IMR-90 (cell line): ENCODE results near the gene SAMD5. TPM values are rescaled to one million over a fixed set of nuclear protein-coding genes. Genes with fewer than 3 reads are reported as not detected.
A peak's percentile ranks its signal among the peaks of the same experiment; 100 is the strongest.

Source experiments
- ATAC-seq: fragments of 200-7000 bp; cut with Tn5 transposase; 2 replicates; pipeline ENCODE4 v1.9.1; 2020; ENCODE audit warnings: low read depth, mild to moderate bottlenecking, moderate library complexity
- BruUV-seq: library from RNA; stranded (reverse); fragments of 400-500 nt; replicated peaks from 2 replicates; lab custom pipeline; 2021; lab: Mats Ljungman, UMichigan
- CTCF ChIA-PET: fragments of 300-600 bp; formaldehyde crosslinking; extraction: SDS; loops from one replicate; lab custom pipeline; 2021; ENCODE audit warnings: antibody characterized with exemption; lab: Yijun Ruan, JAX
- POLR2A ChIA-PET: fragments of 300-600 bp; sonication (Branson Sonifier 250); formaldehyde crosslinking; loops from one replicate; lab custom pipeline; 2022; ENCODE audit warnings: antibody characterized with exemption; ENCODE audit not compliant: unreplicated experiment; lab: Charles Lee
- DNase-seq: peaks from one replicate; pipeline ENCODE4 v3.0.0; 2013
- H2AFZ ChIP-seq: replicated peaks from 2 replicates; pipeline ENCODE3; 2013; ENCODE audit warnings: low read length, mild to moderate bottlenecking; ENCODE audit not compliant: poor library complexity
- H2AK5ac ChIP-seq: 2 replicates; pipeline ENCODE4 v1.6.1; 2013; ENCODE audit warnings: low read depth, low read length, inconsistent platforms
- H2AK9ac ChIP-seq: replicated peaks from 2 replicates; pipeline ENCODE3; 2013; ENCODE audit warnings: mild to moderate bottlenecking, low read depth, low read length, moderate library complexity; ENCODE audit not compliant: poor library complexity
- H2BK120ac ChIP-seq: 2 replicates; pipeline ENCODE4 v1.6.1; 2013; ENCODE audit warnings: low read depth, low read length, inconsistent platforms
- H2BK15ac ChIP-seq: 3 replicates; pipeline ENCODE4 v1.6.1; 2013; ENCODE audit warnings: low read depth, low read length, inconsistent platforms
- H2BK20ac ChIP-seq: 2 replicates; pipeline ENCODE4 v1.6.1; 2013; ENCODE audit warnings: low read depth, mild to moderate bottlenecking, inconsistent platforms, low read length, moderate library complexity
- H2BK5ac ChIP-seq: 2 replicates; pipeline ENCODE4 v1.6.1; 2013; ENCODE audit warnings: mild to moderate bottlenecking, low read depth, low read length, inconsistent platforms; ENCODE audit not compliant: poor library complexity, severe bottlenecking
- H3K14ac ChIP-seq: replicated peaks from 2 replicates; pipeline ENCODE4 v1.6.1; 2013; ENCODE audit warnings: low read depth, low read length, inconsistent platforms
- H3K18ac ChIP-seq: 2 replicates; pipeline ENCODE4 v1.6.1; 2013; ENCODE audit warnings: low read depth, low read length, control low read depth
- H3K23ac ChIP-seq: 2 replicates; pipeline ENCODE4 v1.6.1; 2013; ENCODE audit warnings: low read depth, low read length, inconsistent platforms
- H3K27ac ChIP-seq: 2 replicates; pipeline ENCODE4 v1.5.1; 2013; ENCODE audit warnings: mild to moderate bottlenecking, control low read depth, low read length; ENCODE audit not compliant: insufficient read depth
- H3K27me3 ChIP-seq: 2 replicates; pipeline ENCODE4 v1.6.1; 2013; ENCODE audit warnings: low read length; ENCODE audit not compliant: control insufficient read depth, insufficient read depth
- H3K36me3 ChIP-seq: 2 replicates; pipeline ENCODE4 v1.6.1; 2013; ENCODE audit warnings: low read length, mixed read lengths; ENCODE audit not compliant: control insufficient read depth, insufficient read depth
- H3K4ac ChIP-seq: 2 replicates; pipeline ENCODE4 v1.6.1; 2013; ENCODE audit warnings: low read depth, low read length, inconsistent platforms
- H3K4me1 ChIP-seq: 2 replicates; pipeline ENCODE4 v1.6.1; 2013; ENCODE audit warnings: low read length, mixed read lengths; ENCODE audit not compliant: control insufficient read depth, insufficient read depth
- H3K4me2 ChIP-seq: 2 replicates; pipeline ENCODE4 v1.6.1; 2013; ENCODE audit warnings: low read depth, mild to moderate bottlenecking, control low read depth, low read length, moderate library complexity
- H3K4me3 ChIP-seq: 2 replicates; pipeline ENCODE4 v1.5.1; 2013; ENCODE audit warnings: low read depth, mild to moderate bottlenecking, control low read depth, low read length, moderate library complexity; ENCODE audit not compliant: insufficient read depth
- H3K56ac ChIP-seq: 2 replicates; pipeline ENCODE4 v1.6.1; 2013; ENCODE audit warnings: low read length, inconsistent platforms; ENCODE audit not compliant: insufficient read depth; ENCODE audit errors: extremely low read depth
- H3K79me1 ChIP-seq, 2 experiments: 2 replicates each; pipeline ENCODE4 v1.6.1; 2013; ENCODE audit warnings: low read length in 2 of 2, inconsistent platforms in 1 of 2, low read depth in 1 of 2
- H3K9ac ChIP-seq: 2 replicates; pipeline ENCODE4 v1.6.1; 2013; ENCODE audit warnings: low read depth, low read length, control low read depth
- H3K9me1 ChIP-seq: 2 replicates; pipeline ENCODE4 v1.6.1; 2013; ENCODE audit warnings: low read length, inconsistent platforms; ENCODE audit not compliant: insufficient read depth
- H3K9me3 ChIP-seq: 2 replicates; pipeline ENCODE4 v1.6.1; 2013; ENCODE audit warnings: low read length; ENCODE audit not compliant: control insufficient read depth, insufficient read depth
- H4K20me1 ChIP-seq: 2 replicates; pipeline ENCODE4 v1.6.1; 2013; ENCODE audit warnings: low read length, inconsistent platforms; ENCODE audit not compliant: insufficient read depth
- H4K5ac ChIP-seq: 2 replicates; pipeline ENCODE4 v1.6.1; 2013; ENCODE audit warnings: mild to moderate bottlenecking, low read depth, low read length, control low read depth
- H4K8ac ChIP-seq, 2 experiments: 2 replicates each; pipeline ENCODE4 v1.6.1; 2013; ENCODE audit warnings: low read depth in 2 of 2, low read length in 2 of 2, control low read depth in 1 of 2, inconsistent platforms in 1 of 2
- H4K91ac ChIP-seq: 2 replicates; pipeline ENCODE4 v1.6.1; 2013; ENCODE audit warnings: low read depth, low read length, inconsistent platforms; ENCODE audit not compliant: insufficient read depth
- CEBPB ChIP-seq: IDR thresholded peaks from 2 replicates; pipeline ENCODE4 v1.6.1; 2012; ENCODE audit warnings: low read depth, low read length, improper control_type of control experiment
- CTCF ChIP-seq: conservative IDR thresholded peaks from 2 replicates; pipeline ENCODE4 v1.5.1; 2012; ENCODE audit warnings: mild to moderate bottlenecking, low read depth, low read length, improper control_type of control experiment
- WGBS, 2 experiments: methylation state at CpG; one replicate each; pipeline versions ENCODE4 v1.1.5 to v1.1.7; 2013; ENCODE audit warnings: missing lambda C conversion rate in 2 of 2; ENCODE audit not compliant: insufficient read length in 1 of 2; ENCODE audit errors: extremely low coverage in 2 of 2; 5-methylcytosine and 5-hydroxymethylcytosine counted together
- dilution Hi-C: fragments of 300-500 bp; cut with HindIII; formaldehyde crosslinking; loops from one replicate; pipeline ENCODE4 v1.14.3; 2018; ENCODE audit warnings: low sequenced_read_pairs; ENCODE audit not compliant: unreplicated experiment
- in situ Hi-C: fragments of 300-500 bp; cut with MboI; formaldehyde crosslinking; loops from 3 replicates; pipeline ENCODE4 v1.14.3; 2019; ENCODE audit warnings: low sequenced_read_pairs, inconsistent platforms, mixed read lengths
- intact Hi-C: fragments of 100-400 bp; cut with micrococcal nuclease; formaldehyde crosslinking; loops from 2 replicates; pipeline ENCODE4 v1.10.0; 2022
- polyA plus RNA-seq, 3 experiments: library from polyadenylated mRNA; depleted of rRNA; stranded (reverse); fragments of >200 nt; gene quantifications; 2 replicates each; pipeline ENCODE4 v1.2.3, GENCODE V29; 2012; ENCODE audit warnings: low replicate concordance in 1 of 3
- total RNA-seq: library from RNA; depleted of rRNA; stranded (reverse); fragments of >200 nt; gene quantifications from 2 replicates; pipeline ENCODE4 v1.2.3, GENCODE V29; 2012

The SAMD5 gene
- total and polyA plus RNA-seq, 2 of the 4 experiments (the other 2 are of a cell fraction) = 1.0 to 1.6 TPM

GRCh38 chr6:147567141-147567805 lies 58.8 kb downstream of the SAMD5 start:
- DNase-seq = no peak
- Histone ChIP-seq H3K4ac (no peak overlapping the region), H3K27ac (no peak overlapping the region), H3K4me2 (no peak overlapping the region), H3K18ac (no peak overlapping the region), H2BK20ac (no peak overlapping the region), H4K91ac (no peak overlapping the region), H3K4me3 (no peak overlapping the region), H2AK5ac (no peak overlapping the region), H3K9me3 (no peaks in the 10 kb centered on the region), H2BK120ac (no peak overlapping the region), H4K20me1 (no peaks in the 10 kb centered on the region), H2BK5ac (no peak overlapping the region), H3K79me1 (no peaks in the 10 kb centered on the region), H3K9ac (no peak overlapping the region), H2BK15ac (no peak overlapping the region), H3K23ac (no peak overlapping the region), H3K4me1 (no peaks in the 10 kb centered on the region; the same call in 1 of the 2 replicates), H3K14ac (no peak overlapping the region), H4K8ac (no peak overlapping the region), H4K5ac (no peak overlapping the region), H2AK9ac (no peak overlapping the region), H3K56ac (no peak overlapping the region), H3K9me1 (no peaks in the 10 kb centered on the region), H3K27me3 (no peaks in the 10 kb centered on the region), H2AFZ (no peak overlapping the region), H3K36me3 (no peaks in the 10 kb centered on the region)
- in situ Hi-C loops (no loop called here), dilution Hi-C loops (no loop called here), intact Hi-C loops (no loop called here)
- ATAC-seq = no peak
- ChIA-PET POLR2A (no interaction called here), CTCF (no interaction called here)
- BruUV-seq = no TSS peak
- no CpG with 5 or more reads among the region's 3 CpGs for WGBS, 2 experiments
- 0 out of 2 replicates have a peak, but pooled peaks have one; percentile 31 for TF ChIP-seq CEBPB
- no peak for TF ChIP-seq CTCF
